ENCODE measurements around the gene RRAD.

Gene RRAD

DNA sequence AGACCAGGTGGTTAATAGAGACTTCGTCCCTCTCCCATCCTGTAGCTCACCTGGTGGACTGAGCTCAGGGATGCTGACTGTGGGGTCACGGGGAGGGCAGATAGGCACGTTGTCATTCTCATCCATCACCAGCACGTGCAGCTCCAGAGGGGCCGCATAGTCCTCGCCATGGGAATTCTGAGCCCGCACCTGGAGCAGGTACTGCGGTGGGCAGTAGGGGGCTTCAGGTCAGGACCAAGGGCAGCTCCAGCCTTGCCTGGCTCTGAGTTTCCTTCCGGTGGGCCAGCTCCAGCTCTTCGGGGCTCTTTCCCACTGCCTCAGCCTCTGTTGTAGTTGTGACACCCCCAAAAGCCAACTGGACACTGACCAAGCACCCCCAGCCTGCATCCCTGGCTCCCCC is 12.3 kb downstream of the RRAD start:
- DNase-seq: no peak

DNA sequence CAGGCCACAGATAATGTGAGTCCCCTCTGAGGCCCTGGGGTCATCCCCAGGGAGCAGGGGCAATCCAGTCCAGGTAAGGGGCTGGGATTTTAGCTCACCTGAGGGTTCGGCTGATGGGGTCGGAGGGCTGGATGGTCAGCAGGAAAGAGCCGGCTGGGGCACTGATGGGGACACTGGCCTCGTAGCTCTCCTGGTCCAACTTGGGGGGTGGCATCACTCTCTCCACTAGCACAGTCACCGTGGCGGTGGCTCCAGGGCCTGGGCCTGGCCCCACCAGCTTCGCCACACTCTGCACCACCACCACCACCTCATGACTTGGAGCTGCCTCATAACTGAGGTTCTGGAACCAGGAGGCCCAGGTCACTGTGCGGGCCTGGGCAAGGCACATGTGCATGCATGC is 13.5 kb downstream of the RRAD start:
- no peak for DNase-seq

DNA sequence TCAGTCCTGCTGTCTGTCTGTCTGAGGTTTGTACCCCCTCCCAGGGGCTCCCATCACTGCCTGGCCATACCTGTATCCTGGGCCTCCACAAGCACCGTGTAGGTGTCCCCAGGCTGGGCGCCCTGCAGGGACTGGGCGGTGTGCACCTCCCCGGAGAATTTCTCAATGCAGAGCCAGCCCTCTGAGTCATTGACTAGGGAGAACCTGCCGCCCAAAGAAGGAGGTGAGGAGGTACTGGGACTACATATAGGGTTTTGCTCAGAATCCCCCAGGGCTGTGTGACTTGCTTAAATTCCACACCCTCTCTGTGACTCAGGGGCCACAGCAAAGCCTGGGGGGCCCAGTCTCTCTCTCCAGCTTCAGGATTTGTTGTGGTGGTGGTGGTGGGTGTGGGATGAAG is 14.2 kb downstream of the RRAD start:
- DNase-seq: no peak

DNA sequence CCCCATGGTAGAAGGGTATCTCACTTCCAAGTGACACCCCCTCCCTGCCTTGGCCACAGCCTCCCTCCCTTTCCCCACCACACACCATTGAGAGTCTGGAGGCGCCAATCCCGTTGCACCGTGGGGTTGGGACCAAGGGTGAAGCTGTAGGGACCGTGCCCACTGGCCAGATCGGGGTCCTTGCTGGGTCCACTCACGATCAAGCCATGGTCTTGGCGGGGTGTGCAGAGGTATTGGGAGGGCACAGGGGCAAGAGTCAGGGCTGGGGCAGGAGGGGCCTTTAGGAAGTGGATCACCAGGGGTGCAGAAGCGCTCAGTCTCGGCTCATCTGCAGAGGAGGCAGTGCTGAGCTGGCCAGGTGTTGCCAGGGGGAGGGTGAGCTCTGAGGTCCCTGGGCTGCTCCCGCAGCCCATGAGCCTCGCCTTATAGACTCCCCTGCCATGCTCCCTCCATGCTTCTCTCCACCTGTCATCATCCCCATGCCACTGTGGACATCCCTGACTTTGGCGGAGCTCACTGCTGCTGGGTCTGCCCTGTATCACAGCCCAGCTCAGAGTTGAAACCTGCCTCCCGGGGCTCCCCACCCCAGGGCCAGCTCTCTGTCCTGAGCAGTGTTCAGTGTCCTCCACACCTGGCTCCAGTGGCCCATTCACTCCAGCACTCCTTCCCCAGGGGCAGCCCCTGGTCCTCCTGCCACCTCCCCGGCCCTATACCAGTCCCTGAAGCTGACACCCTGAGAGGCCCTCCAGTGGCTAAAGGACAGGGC is 15.0 kb downstream of the RRAD start:
- no peak for DNase-seq

DNA sequence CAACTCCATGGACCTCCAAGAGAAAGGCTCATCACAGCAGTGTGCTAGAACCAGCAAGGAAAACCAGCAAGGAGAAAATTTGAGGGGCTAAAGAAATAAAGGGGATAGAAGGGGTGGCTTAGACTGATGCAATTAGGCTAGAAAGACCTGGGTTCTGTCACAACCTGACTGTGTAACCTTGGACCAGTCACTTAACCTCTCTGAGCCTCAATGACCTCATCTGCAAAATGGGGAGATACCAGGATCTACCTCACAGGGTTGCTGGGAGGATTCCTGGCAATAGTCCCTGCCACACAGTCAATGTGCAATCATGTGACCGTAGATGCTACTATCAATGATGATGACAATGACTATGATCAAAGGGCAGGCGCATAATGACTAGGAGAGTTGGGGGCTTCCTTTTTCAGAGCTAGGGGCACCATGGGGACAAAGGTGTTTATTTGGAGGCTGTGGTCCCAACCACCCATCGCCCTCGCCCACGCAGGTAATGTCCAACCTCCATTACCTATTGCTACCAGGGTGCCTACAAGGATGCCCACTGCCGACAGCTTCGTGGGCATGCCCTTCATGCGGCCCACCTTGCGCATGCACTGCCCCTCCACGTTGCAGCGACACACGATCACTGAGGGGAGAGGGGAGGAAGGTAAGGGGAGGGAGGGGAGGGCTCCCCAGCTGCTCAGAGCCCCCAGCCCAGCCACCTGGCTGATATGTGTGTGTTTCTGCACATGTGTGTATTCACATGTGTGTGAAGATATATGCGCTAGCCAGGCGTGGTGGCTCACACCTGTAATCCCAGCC is 16.4 kb downstream of the RRAD start:
- DNase-seq: no peak

DNA sequence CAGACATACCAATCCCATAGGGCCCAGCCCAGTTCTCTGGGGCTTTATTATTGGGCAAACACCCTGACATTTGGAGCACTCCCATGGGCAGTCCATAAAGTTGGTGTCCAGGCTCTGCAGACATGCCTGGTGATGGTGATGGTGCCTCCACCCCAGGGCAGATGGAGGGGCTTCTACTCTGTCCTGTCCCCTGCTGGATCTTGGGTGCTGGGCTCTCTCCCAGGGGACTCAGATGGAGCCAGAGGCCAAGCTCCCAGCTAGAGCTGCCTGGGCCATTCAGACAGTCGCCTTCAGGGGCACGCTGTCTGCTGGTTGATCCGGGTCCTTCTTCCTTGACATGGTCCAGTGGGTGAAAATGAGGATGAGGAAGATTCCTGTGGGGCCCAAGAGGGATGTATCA is 17.2 kb downstream of the RRAD start:
- DNase-seq: no peak

DNA sequence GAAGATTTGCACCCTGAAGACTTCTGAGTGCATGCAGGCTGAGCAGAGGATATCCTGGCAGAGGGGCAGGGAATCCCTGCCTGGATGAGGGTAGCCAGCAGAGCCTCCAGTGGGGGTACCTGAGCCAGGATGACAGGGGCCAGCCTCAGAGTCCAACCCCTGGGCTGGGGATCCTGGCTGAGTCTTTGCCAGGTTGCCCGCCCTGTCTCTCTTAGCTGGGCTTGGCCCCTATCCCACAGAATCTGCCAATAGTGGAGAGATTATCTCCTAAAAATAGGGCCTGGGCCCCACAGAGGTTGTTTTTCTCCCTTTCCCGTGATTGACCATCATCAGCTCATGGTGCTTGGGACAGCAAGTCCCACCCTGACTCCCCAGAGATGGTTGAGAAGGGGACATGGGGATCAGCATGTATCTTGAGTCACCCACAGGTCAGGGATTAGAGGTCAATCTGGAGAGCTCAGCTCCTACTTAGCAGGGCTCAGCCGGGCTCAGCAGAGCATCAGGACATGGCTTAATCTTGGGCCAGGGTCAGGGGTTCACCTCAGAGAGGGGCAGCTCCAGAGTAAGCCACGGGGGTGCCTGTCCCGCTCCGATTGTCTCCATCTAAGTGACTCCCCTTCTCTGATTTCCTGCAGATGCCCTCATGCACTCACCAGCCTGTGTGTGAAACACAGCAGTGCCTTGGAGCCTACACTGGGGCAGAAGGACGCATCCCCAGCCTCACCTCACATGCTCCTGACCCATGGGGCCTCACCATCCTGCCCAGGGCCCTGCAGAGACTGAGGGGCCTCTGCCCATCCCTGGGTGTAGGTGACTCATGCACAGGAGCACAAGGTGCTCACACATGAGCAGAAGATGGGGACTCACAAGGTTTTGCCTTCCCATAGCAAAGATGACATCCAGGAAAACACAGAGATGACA is 18.2 kb downstream of the RRAD start:
- no peak for DNase-seq

DNA sequence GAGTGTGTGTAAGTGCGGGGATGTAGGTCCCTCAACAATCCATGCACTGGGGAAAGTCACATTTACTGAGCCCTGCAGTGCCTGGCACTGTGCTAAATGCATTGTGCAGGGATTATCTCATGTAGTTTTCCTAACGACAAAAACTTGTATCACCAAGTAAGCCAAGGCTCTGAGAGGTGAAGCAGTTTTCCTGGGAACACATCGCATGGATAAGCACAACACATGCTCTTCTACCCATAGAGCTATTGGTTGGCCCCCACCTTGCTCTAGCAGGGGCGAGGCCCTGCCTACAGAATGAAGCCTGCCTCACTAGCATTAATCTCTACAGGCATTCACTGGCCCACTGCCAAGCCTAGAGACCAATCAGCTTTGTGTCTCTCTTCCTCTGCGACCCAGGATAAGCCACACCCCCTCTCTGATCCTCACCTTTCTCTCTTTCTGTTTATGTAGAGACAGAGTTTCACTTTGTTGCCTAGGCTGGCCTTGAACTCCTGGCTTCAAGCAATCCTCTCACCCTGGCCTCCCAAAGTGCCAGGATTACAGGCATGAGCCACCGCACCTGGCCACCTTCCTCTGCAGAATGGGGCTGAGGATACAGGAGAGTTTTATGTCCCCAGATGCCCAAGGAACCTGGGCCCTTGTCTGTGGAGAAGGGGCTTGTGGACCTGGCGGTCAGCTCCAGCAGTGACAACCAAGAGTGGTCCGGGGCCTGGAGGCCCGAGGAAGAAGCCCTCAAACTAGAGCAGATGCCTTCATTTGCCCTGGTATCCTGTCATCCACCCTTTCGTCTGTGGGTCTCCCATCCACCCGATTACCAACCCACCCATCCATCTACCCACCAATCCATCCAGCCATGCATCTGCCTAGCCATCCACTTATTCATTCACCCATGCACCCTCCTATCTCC is 19.4 kb downstream of the RRAD start:
- DNase-seq: no peak

DNA sequence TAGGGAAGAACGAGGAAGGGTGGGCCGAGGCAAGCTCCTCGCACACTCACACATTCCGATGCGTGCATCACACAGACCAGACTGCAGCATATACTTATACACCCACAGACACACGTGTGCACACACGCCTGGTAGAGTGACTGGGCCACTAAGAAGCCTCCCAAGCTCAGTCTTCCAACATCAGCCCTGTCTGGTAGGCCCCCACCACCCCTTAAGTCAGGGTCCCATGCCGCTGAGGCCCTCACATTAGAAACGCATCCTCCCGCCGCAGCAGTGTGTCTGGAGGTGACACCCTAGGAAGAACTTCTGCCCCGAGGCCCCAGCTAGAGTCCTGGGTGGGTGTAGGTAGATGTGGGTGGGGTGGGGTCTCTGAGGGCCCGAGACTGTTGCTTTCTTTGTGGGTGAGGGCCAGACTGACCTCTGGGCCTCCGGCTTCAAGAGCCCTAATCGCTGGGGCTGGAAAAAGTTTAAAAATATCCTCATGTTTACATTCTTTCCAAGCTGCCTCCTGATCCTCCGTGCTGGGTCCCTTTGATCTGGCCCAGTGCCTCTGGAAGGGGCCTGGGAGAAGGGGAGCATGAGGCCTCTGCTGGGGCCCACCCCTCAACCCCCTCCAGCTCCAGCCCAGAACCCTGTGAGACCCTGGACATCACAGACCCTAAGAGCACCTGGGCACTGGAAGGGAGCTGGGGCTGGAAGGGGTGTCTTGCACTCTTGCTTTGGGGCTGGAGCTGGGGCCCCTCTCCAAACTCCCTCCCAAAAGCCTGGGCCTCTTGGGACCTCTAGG is 20.3 kb downstream of the RRAD start:
- DNase-seq: no peak

DNA sequence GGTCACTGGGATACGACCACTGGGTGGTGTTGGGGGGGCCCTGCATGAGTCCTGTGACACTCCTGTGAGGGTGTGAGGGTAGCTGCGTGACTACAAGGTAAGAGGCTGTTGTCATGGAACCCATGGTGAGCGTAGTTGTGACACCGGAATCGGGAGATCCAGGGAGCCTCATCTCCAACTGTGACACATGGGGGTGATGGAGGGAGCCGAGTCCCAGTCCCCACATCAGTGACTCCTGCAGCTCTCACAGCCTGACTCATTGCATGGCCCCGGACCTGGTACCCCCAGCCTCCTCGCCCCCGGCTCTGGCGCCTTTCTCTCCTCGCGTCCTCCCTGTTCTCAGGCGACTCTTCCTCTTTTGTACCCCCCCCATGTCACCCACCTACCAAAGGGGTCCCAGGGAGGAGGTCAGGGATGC is 20.9 kb downstream of the RRAD start:
- no peak for DNase-seq

DNA sequence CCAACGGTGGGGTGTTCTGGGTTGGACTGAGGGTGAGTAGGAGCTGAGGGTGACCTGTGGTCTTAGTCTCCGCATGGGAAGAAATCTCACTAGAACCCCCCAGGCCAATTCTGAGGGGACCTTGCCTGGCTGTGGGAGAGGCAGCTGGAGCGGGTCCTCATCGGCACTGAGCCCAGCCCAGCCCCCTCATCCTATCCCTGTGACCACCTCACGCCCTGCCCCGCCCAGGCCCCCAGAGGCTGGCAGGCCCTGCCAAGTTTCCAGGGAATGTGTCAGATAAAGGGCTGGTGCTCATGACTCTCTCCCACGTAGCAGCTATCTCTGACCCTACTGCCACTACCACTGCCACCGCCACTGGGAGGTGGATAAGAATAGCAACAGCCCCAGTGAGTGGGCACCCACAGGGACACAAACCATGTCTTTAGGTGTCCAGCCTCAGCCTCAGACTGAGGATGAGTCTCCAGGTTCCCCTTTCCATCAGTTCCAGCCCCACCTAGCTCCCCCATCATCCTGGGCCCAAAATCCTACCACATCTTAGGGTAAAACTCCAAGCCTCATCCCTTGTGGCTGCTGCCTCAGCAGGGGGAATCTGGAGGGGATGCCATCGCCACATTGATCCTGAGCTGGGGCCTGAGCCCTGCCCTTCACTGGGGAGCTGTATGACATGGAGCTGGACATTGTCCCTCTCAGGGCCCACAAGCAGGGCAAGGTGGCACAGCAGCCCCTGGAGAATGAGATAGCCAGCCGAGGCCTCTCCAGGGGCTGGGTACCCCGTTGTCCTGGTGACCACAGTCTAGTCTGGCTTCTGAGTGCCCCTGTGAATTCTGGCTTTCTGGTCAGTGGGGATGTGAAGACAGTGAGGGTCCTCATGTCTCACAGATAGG is 21.5 kb downstream of the RRAD start:
- DNase-seq: no peak

DNA sequence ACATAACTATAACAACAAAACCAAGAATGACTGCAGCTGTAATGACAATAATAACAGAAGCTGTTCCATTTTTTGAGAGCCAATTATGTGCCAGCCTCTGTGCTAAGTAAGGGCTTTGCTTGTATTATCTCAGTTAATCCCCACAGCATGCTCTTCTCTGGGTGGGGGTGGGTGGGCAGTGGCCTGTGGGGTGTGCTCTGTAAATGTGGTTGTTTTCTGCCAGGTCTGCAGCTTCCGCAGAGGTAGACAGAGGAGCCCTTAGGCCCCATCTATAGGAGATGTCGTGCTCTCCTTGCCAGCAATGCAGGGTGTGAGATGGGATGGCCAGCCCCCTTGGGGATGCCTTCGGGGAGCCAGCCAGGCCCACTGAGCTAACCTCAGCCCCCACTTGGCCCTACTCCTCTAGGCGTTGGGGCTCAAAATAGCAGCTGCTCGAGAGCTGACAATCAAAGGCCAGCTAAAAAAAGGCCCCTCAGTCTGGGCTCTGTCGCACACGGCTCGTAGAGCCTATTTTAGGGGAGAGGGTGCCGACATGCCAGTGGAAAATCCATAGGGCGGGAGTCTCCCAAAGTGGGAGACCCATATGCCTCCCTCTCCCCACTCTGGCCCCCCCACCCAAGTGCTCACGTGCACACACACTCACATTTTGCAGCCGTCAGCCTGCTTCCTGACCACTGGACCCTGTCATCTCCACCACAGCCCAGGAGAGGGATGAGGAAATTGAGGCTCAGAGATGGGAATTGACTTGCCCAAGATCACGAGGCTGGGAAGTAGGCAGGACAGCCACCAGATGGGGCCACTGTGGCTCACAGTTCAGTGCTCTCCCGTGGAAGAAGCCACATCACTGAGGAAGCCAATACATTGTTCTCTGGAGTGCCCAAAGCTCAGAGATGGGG is 22.4 kb downstream of the RRAD start:
- no peak for DNase-seq

DNA sequence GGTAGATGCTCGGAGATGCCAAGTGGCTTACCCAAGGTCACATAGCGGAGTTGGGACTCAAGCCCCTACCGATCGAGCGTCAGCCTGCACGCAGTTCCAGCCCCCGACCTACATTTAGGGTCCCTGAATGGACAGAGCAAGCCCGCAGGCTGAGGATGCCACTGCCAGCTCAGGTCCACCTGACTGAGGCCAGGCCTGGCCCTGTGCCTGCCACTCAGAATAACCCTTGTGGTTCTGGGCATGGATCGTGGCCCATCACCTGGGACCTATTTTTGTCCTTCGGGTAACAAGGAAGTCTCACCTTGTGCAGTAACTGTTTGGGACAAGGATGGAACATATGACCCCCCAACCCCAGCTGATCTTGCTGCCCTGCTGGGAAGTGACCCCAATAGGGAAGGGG is 23.7 kb downstream of the RRAD start:
- DNase-seq: no peak

DNA sequence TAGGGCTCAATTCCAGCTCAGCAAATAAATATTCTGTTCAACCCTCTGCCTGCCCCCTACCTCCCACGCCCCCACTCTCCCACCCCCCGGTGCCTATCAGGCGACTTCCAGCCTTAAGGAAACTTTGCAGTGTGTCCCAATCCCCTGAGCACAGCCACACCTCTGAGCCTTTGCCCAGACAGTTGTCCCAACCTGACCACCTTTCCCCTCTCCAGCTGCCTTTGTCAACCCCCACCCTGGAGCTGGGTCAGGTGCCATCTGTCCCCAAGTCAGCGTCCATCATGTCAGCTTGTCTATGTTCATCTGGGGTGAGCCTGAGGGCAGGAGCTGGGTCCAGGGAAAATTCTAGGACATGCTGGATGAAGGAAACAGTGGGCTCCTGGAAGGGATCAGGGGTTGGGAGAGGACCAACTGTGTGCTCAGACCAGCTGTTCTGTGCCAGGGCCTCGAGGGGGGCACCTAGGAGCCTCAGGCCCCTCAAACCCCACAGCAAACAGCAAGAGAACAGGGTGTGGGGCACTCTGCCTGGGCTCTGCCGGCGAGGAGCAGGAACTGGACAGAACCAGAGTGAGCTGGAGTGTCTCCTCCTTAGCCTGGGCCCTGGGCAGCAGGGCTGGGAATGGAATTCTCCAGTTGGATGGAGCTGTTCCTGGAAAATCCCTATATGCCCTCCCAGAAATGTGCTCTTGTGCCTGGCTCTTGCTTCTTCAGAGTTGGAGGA is 24.5 kb downstream of the RRAD start:
- no peak for DNase-seq

DNA sequence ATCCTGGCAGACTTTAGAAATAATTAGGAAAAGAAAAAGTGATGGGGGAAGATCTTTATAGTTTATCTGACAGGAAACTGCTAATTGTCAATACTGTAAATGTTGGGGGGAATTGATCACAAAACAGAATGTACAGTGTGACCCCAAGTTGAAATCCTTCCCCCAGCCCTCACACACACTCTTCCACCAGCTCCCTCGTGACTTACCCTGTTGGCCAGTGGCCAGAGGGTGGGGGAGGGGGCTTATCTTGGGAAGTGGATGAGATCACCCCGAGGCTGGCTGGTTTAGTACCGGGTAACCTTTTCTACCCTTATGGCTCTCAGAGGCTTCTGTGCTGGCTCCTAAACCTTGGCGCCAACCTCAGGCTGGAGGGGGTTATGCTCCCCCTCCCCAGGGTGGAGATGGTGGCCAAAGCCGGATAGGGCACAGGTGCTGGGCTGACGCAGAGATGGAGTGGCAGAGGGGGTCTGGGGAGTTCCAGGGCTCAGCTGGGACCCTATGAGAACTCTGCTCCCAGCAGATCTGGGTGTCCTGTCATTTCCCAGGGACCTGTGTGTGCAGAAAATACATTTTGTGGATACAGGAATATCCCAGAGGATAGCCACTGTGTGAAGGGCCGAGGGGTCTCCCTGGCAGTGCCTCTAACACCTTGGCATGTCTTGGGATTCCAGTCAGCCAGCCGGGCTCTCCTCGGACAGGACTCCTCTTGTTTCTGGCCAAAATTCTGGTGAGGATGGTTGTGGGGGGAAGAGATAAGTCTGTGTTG is 25.2 kb downstream of the RRAD start:
- DNase-seq: no peak

DNA sequence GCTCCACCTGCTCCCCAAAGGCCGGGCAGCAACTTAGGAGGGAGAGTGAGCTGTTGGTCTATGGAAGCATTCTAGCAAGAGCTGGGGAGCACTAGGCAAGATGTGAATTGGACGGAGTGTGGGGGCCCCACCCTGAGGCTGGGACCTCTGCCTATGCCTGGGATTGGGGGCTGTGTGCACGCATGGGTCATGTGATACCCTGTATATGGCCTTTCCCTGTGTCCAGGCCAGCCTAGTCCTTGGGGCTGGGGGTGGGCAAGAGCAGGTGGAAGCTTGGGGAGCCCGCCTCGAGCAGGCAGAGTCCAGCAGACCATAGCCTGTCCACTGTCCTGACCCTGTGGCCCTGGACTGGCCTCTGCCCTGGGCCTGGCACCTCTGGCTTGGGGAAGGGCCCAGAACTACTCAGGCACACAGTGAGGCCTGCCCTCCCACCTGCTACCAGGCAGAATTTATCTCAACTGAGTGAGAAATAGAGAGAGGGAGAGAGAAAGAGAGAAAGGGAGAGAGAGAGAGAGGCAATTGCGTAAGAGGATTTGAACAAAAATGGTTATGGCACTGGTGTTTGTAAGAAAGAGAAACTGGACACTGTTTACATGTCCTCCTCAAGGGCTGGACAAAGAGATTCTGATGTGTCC is 25.9 kb downstream of the RRAD start:
- no peak for DNase-seq

DNA sequence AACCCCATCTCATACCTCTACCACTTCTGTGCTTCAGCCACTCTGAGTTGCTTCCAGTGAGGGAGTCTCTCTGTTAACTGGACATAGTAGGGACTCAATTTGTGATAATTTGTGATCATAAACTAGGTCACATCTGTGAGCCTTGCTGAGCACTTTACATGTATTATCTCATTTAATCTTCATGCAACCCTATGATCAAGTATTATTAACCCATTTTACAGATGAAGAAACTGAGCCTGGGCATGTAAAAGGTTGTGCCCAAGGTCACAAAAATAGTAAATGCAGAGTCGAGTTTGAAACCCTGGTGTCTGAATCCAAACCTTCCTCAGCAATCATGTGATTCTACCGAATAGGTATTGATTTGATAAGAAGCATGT is 26.4 kb downstream of the RRAD start:
- DNase-seq: no peak

Measured in effector CD4-positive, alpha-beta T cell (primary cell).